GM12872 (cell line): ENCODE results near the gene NOC4L.

Experiments used
- TF ChIP-seq, protein P1 (sequence below): IDR thresholded peaks from 3 replicates; pipeline ENCODE4 v1.5.1; 2011; ENCODE audit warnings: low read depth, mild to moderate bottlenecking, low read length, moderate library complexity; ENCODE audit not compliant: insufficient read depth

Gene NOC4L

DNA sequence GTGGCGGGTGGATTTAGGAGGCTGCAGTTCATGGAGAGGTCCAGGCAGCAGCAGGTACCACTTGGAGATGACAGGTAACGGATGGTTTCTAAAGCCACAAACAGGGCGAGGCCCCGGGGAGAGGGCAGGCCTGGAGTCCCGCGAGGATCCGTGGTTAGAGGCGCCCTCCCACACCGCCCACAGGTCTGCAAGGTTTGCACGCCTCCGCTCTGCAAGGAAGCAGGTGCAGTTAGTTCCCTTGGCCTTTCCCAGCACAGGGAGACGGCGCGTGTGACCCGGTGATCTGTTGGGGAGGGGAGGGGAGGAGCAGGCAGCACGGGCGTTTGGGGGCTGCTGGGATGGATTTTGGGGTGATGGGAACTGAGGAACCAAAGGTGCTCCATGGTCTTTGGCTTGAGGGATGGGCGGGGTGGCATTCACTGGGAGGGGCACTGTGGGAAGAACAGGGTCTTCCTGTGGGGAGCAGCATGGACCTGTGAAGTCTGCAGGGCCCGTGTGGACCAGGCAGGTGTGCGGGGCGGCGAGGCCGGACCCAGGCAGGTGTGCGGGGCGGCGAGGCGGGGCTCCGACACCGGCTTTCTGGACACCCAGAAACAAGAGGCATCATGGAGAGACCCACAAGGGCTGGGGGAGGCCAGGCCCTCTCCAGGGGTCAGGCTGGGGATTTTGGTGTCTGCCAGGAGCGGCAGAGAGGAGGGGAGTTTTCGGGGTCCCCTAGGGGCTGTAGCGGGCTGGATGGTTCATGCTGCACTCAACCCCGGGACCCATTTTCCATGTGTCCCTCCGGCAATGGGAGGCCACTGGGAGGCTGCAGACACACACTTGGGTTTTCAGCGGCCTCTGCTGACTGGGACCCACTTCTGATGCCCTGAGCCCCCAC is 29.1 kb downstream of the NOC4L start:
- TF ChIP-seq, protein P1, sequence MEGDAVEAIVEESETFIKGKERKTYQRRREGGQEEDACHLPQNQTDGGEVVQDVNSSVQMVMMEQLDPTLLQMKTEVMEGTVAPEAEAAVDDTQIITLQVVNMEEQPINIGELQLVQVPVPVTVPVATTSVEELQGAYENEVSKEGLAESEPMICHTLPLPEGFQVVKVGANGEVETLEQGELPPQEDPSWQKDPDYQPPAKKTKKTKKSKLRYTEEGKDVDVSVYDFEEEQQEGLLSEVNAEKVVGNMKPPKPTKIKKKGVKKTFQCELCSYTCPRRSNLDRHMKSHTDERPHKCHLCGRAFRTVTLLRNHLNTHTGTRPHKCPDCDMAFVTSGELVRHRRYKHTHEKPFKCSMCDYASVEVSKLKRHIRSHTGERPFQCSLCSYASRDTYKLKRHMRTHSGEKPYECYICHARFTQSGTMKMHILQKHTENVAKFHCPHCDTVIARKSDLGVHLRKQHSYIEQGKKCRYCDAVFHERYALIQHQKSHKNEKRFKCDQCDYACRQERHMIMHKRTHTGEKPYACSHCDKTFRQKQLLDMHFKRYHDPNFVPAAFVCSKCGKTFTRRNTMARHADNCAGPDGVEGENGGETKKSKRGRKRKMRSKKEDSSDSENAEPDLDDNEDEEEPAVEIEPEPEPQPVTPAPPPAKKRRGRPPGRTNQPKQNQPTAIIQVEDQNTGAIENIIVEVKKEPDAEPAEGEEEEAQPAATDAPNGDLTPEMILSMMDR = no peak

DNA sequence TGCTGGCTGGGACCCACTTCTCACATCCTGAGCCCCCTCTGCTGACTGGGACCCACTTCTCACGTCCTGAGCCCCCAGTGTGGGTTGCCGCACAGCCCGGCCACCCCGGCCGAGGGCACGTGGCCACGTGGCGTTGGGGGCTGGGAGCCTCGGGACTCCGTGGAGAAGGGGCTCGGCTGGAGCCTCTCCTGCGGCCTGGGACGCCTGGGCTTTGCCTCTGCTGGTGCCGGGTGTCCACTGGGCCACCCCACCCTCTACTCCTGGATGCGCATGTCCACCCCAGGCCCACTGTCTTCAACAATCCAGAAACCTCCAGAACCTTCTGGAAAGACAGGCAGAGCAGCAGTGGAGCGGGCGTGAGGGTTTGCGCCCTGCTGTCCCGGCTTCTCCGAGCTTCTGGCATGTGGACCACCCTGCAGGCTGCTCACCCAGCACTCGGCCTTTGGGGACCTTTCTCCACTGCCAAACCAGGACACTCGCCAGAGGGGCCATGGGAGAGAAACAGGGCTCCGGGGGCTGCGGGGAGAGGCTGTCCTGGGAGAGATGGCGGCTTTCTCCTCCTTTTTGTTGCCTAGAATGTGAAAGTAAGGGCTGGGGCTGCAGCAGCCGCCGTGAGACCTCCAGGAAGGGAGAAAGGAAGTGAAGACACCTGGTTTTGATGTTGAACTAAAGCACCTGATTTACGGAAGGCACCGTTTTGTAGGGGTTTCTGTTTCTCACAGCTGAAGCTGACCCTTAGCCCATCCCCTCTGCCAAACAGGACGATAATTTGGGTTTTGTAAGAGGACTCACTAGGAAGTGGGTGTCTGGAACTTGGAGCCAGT is 30.0 kb downstream of the NOC4L start:
- TF ChIP-seq, protein P1 = no peak

DNA sequence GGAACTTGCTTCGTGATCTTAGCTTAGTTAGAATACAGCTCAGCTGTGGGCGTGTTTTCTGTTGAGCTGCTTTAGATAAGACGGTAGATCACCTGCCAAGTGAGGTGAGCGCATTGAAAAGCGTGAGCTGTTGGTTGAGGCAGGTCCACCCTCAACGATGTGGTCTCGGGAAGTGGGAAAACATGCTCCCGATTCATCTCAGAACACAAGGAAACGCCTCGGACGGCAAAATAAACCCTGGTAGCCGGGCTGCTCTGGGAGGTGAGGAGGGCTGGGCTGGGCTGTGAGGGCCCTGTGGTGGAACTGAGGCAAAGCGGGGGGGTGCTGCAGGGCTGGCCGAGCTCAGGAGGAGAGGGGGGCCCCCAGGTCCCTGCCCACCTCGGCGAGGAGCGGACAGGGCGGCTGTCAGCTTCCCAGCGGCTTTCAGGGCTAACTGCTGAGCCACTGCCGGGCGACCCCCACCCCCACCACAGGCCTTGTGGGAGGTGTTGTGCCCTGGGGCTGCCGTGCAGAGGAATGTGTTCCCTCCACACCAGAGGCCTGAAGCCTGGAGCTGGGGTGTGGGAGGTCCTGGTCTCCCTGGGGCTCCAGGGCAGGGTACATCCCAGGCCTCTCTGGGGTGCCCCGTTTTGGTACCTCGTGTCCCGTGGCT is 30.7 kb downstream of the NOC4L start:
- TF ChIP-seq, protein P1 = no peak

DNA sequence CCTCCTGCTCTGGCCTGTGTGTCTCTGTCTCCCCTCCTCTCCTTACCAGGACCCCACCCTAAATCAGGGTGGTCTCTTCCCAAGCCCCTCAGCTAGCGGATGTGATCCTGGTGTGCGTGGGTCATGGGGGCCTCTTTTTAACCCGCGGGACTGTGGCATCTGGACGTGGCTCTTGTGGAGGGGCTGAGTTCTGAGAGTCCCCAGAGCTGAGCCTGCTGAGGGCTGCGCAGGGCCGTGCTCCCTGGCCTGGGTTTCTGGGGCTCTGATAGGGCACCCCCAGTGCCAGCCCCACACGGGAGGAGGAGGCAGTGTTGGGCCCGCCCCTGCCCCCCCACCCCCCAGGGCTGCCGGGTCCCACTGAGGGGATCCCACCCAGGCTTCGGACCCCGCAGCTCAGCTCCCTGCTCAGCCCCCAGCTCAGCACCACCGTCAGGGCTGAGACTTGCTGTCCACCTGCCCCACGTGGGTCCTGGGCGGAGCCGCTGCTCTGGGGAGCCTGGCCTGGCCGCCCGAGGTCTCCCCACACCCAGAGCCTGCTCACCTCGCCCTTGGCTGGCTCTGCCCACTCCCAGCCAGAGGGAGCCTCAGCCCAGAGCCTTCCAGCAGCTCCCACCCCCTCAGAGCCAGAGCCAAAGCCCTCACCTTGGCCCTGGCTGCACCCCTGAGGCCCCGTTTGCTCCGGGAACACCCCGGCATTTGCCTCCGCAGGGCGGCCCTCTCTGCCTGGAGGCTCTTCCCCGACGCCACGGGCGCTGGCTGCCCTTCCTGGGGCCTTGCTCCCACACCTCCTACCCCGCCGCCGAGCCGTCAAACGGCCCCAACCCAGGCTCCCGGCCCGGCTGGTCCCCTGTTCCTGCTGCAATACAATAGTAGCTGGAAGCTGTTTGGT is 31.5 kb downstream of the NOC4L start:
- TF ChIP-seq, protein P1 = no peak

DNA sequence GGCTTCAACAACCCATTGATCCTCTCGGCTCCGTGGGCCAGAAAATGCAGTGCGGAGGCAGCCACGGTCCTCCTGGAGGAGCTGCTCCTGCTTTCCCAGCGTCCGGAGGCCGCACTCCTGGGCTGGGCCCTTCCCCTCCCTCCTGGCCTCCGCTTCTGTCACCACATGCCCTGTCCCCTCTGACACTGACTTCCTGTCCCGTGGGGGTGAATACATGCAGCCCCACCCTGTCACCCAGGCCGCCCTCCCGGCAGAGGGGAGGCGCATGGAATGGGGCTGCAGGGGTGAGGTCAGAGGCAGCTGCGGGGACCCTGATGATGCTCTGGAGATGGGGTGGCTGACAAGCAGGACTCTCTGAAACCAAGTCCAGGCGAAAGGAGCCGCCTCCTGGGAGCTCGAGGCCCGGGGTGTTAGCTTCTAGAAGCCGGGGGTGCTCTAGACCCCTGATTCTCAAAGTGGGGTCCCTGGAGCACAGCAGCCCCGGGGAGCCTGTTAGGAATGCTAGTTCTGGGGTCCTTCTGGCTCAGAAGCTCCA is 32.2 kb downstream of the NOC4L start:
- TF ChIP-seq, protein P1 = no peak

DNA sequence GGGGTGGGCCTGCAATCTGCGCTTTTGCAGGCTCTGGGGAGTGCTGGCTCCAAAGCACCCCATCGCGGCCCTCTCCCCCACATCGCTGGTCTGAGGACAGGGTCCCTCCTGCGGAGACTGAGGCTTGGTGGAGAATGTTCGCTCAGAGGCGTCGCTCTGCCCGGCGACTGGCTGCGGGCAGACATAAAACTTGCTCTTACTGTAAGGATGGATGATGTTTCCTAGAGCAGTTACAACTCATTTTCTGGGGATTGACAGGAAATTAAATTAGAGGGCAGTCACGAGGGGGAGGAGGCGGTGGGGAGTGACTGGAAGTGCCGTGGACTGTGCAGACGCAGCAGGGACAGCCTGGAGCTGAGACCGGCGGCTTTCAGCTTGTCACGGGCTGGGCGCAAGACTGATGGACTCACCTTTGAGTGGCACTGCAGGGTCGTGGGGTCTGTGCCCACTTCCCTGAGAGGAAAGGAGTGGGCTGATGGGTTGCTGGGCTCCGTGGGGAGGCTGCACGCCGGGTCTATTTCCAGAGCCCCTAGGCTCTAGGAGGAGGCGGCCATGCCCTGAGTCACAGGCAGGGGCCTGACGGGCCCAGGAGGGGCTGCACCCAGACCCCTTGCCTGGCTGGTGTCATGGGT is 32.8 kb downstream of the NOC4L start:
- TF ChIP-seq, protein P1 = no peak
